Measurements from ENCODE around the gene XRN2. TPM values are rescaled to one million over a fixed set of nuclear protein-coding genes. Genes with fewer than 3 reads are reported as not detected.

XRN2 gene
- total and polyA plus RNA-seq, 4 donors: 20.9 to 40.3 (median 25.2) TPM

GRCh38 chr20:21339499-21339898 lies 36.4 kb downstream of the XRN2 start:
- no peaks in the 10 kb centered on the region for H3K9me3 ChIP-seq (ENCODE audit: control insufficient read depth in 4 of 4, low read length in 3 of 4)
- H3K27me3 ChIP-seq (ENCODE audit: control insufficient read depth in 4 of 4, insufficient read depth in 4 of 4, low read length in 3 of 4): no peaks in the 10 kb centered on the region
- TF ChIP-seq ZBTB33 (IDR thresholded peaks at IDR 0.05) (no peak), RXRA (IDR thresholded peaks at IDR 0.05) (peak in 1 of 2 donors; percentile 17), HNF4A (conservative IDR thresholded peaks at IDR 0.05) (peak; percentile 62 to 68), JUND (IDR thresholded peaks at IDR 0.05) (peak in 1 of 2 donors; percentile 26)
- WGBS: 86% methylated on average over 3 of the region's 3 CpGs
- H3K27ac ChIP-seq (ENCODE audit: low read depth in 1 of 2, low read length in 2 of 2): no peak overlapping the region
- no peak overlapping the region for H3K9ac ChIP-seq (ENCODE audit: low read depth in 1 of 2, low read length in 2 of 2)
- H3K36me3 ChIP-seq (ENCODE audit: control insufficient read depth in 4 of 4, insufficient read depth in 3 of 4, low read depth in 1 of 4, low read length in 3 of 4): peaks cover 6 to 47% (median 35%) of the 10 kb centered on the region in 4 donors
- peaks cover 4 to 10% (median 8%) of the 10 kb centered on the region in 4 donors for H3K4me1 ChIP-seq (ENCODE audit: control insufficient read depth in 4 of 4, insufficient read depth in 4 of 4, low read length in 3 of 4)
- DNase-seq (ENCODE audit: low spot score): no peak
- no peak overlapping the region for H3K4me3 ChIP-seq (ENCODE audit: low read depth in 1 of 3, low read length in 3 of 3)

GRCh38 chr20:21340991-21341697 lies 38.0 kb downstream of the XRN2 start:
- no peak for TF ChIP-seq ATF3 (IDR thresholded peaks at IDR 0.05)
- TF ChIP-seq SP1 (IDR thresholded peaks at IDR 0.05): no peak
- no peak for TF ChIP-seq REST (IDR thresholded peaks at IDR 0.05)
- TF ChIP-seq NR2F2 (IDR thresholded peaks at IDR 0.05): no peak
- Histone ChIP-seq H3K9ac (ENCODE audit: low read depth in 1 of 2, low read length in 2 of 2) (no peak overlapping the region), H3K4me3 (ENCODE audit: low read depth in 1 of 3, low read length in 3 of 3) (no peak overlapping the region), H3K9me3 (ENCODE audit: control insufficient read depth in 4 of 4, low read length in 3 of 4) (no peaks in the 10 kb centered on the region), H3K27ac (ENCODE audit: low read depth in 1 of 2, low read length in 2 of 2) (no peak overlapping the region), H3K4me1 (ENCODE audit: control insufficient read depth in 4 of 4, insufficient read depth in 4 of 4, low read length in 3 of 4) (peaks cover 9 to 19% (median 13%) of the 10 kb centered on the region in 4 donors), H3K36me3 (ENCODE audit: control insufficient read depth in 4 of 4, insufficient read depth in 3 of 4, low read depth in 1 of 4, low read length in 3 of 4) (peaks cover 4 to 48% (median 32%) of the 10 kb centered on the region in 4 donors), H3K27me3 (ENCODE audit: control insufficient read depth in 4 of 4, insufficient read depth in 4 of 4, low read length in 3 of 4) (no peaks in the 10 kb centered on the region)
- WGBS: 94% methylated on average over 3 of the region's 3 CpGs
- no peak for DNase-seq (ENCODE audit: low spot score)

- H3K4me1 ChIP-seq (ENCODE audit: control insufficient read depth in 4 of 4, insufficient read depth in 4 of 4, low read length in 3 of 4): peaks cover 9 to 24% (median 13%) of the 10 kb centered on the region in 4 donors
- DNase-seq (ENCODE audit: low spot score): no peak
- H3K9me3 ChIP-seq (ENCODE audit: control insufficient read depth in 4 of 4, low read length in 3 of 4): no peaks in the 10 kb centered on the region
- H3K36me3 ChIP-seq (ENCODE audit: control insufficient read depth in 4 of 4, insufficient read depth in 3 of 4, low read depth in 1 of 4, low read length in 3 of 4): peaks cover 5 to 46% (median 28%) of the 10 kb centered on the region in 4 donors
- no peak overlapping the region for H3K9ac ChIP-seq (ENCODE audit: low read depth in 1 of 2, low read length in 2 of 2)
- H3K4me3 ChIP-seq (ENCODE audit: low read depth in 1 of 3, low read length in 3 of 3): no peak overlapping the region
- H3K27me3 ChIP-seq (ENCODE audit: control insufficient read depth in 4 of 4, insufficient read depth in 4 of 4, low read length in 3 of 4): no peaks in the 10 kb centered on the region
- no peak overlapping the region for H3K27ac ChIP-seq (ENCODE audit: low read depth in 1 of 2, low read length in 2 of 2)
- 82% methylated on average over 4 of the region's 4 CpGs for whole genome bisulfite sequencing
- TF ChIP-seq SP1 (IDR thresholded peaks at IDR 0.05) (no peak), REST (IDR thresholded peaks at IDR 0.05) (no peak), HNF4A (conservative IDR thresholded peaks at IDR 0.05) (no peak), GABPA (IDR thresholded peaks at IDR 0.05 in 1 of 2, conservative IDR thresholded peaks at IDR 0.05 in 1 of 2) (no peak), NR2F2 (IDR thresholded peaks at IDR 0.05) (no peak), ATF3 (IDR thresholded peaks at IDR 0.05) (no peak), FOXA2 (IDR thresholded peaks at IDR 0.05) (no peak), YY1 (IDR thresholded peaks at IDR 0.05) (no peak), CTCF (IDR thresholded peaks at IDR 0.05; ENCODE audit: low read depth, low read length, missing input control) (no peak)
These were observed 39.7 kb downstream of the XRN2 start for GRCh38 chr20:21342656-21343345.

Data from liver (tissue), 9 donors.